ENCODE results near the gene TMEM151B. TPM values are rescaled to one million over a fixed set of nuclear protein-coding genes. Genes with fewer than 3 reads are reported as not detected.

TMEM151B gene
- total and polyA plus RNA-seq, 2 of the 4 experiments (the other 2 are of a cell fraction) = not detected

GRCh38 chr6:44303842-44304241 is 33.6 kb downstream of the TMEM151B start:
- H3K27me3 ChIP-seq (ENCODE audit: control insufficient read depth, insufficient read depth, low read length) = no peaks in the 10 kb centered on the region
- WGBS, 2 experiments (ENCODE audit: extremely low coverage in 2 of 2, insufficient read length in 1 of 2) = 100% methylated on average over 4 of the region's 6 CpGs; no CpG with 5 or more reads in 1 of the 2 experiments
- ATAC-seq (ENCODE audit: low read depth) (no peak), DNase-seq (no peak)
- no peak overlapping the region for H4K8ac ChIP-seq (ENCODE audit: low read depth in 2 of 2, low read length in 2 of 2)
- H3K9me1 ChIP-seq (ENCODE audit: insufficient read depth, low read length) = no peaks in the 10 kb centered on the region
- H4K5ac ChIP-seq (ENCODE audit: low read depth, low read length) = no peak overlapping the region
- intact Hi-C loops (cut with micrococcal nuclease) = loop anchor here (1.0 kb wide), 1 partner anchor 36 kb away; no protein-coding TSS in a partner anchor
- no peaks in the 10 kb centered on the region for H4K20me1 ChIP-seq (ENCODE audit: insufficient read depth, low read length)
- H4K91ac ChIP-seq (ENCODE audit: insufficient read depth, low read depth, low read length) = no peak overlapping the region
- no peak overlapping the region for H2AFZ ChIP-seq (replicated peaks; ENCODE audit: low read length, poor library complexity)
- no peak overlapping the region for H2BK5ac ChIP-seq (ENCODE audit: low read depth, low read length, poor library complexity, severe bottlenecking)
- TF ChIP-seq MXI1 (IDR thresholded peaks at IDR 0.05; ENCODE audit: borderline replicate concordance, low read depth, low read length) (no peak), CEBPB (IDR thresholded peaks at IDR 0.05; ENCODE audit: low read depth, low read length) (no peak)
- H2BK20ac ChIP-seq (ENCODE audit: low read depth, low read length) = no peak overlapping the region
- no peak overlapping the region for H2AK9ac ChIP-seq (replicated peaks; ENCODE audit: low read depth, low read length, poor library complexity)
- in situ Hi-C loops (cut with MboI; ENCODE audit: low sequenced_read_pairs) = no loop called here
- no peak overlapping the region for H3K27ac ChIP-seq (ENCODE audit: insufficient read depth, low read length)
- H3K14ac ChIP-seq (replicated peaks; ENCODE audit: low read depth, low read length) = no peak overlapping the region
- no TSS peak for BruUV-seq (replicated peaks)
- no peak overlapping the region for H2BK15ac ChIP-seq (ENCODE audit: low read depth, low read length)
- no peak overlapping the region for H3K23ac ChIP-seq (ENCODE audit: low read depth, low read length)
- no peak overlapping the region for H3K4me3 ChIP-seq (ENCODE audit: insufficient read depth, low read depth, low read length)
- H2BK120ac ChIP-seq (ENCODE audit: low read depth, low read length) = no peak overlapping the region
- peaks cover 68% of the 10 kb centered on the region for H3K36me3 ChIP-seq (ENCODE audit: control insufficient read depth, insufficient read depth, low read length)
- H3K9me3 ChIP-seq (ENCODE audit: control insufficient read depth, insufficient read depth, low read length) = no peaks in the 10 kb centered on the region
- no peak overlapping the region for H3K4me2 ChIP-seq (ENCODE audit: low read depth, low read length)
- H3K56ac ChIP-seq (ENCODE audit: extremely low read depth, insufficient read depth, low read length) = no peak overlapping the region
- no peak overlapping the region for H3K4ac ChIP-seq (ENCODE audit: low read depth, low read length)
- dilution Hi-C loops (cut with HindIII; ENCODE audit: low sequenced_read_pairs, unreplicated experiment) = no loop called here
- no peak overlapping the region for H3K18ac ChIP-seq (ENCODE audit: low read depth, low read length)
- POLR2A ChIA-PET (ENCODE audit: unreplicated experiment) = no interaction called here
- no peaks in the 10 kb centered on the region for H3K4me1 ChIP-seq (ENCODE audit: control insufficient read depth, insufficient read depth, low read length)
- CTCF ChIA-PET = no interaction called here
- no peak overlapping the region for H2AK5ac ChIP-seq (ENCODE audit: low read depth, low read length)
- 0 out of 4 replicates have a peak, but pooled peaks cover 0 to 2% of the 10 kb centered on the region in 2 experiments for H3K79me1 ChIP-seq (ENCODE audit: low read depth in 1 of 2, low read length in 2 of 2)
- H3K9ac ChIP-seq (ENCODE audit: low read depth, low read length) = no peak overlapping the region
